ENCODE results near the gene RTN4RL1. TPM values are rescaled to one million over a fixed set of nuclear protein-coding genes. Genes with fewer than 3 reads are reported as not detected.

RTN4RL1 gene
- total RNA-seq, 6 experiments from 2014 or later: 0.54 to 2.6 (median 1.4) TPM

DNA sequence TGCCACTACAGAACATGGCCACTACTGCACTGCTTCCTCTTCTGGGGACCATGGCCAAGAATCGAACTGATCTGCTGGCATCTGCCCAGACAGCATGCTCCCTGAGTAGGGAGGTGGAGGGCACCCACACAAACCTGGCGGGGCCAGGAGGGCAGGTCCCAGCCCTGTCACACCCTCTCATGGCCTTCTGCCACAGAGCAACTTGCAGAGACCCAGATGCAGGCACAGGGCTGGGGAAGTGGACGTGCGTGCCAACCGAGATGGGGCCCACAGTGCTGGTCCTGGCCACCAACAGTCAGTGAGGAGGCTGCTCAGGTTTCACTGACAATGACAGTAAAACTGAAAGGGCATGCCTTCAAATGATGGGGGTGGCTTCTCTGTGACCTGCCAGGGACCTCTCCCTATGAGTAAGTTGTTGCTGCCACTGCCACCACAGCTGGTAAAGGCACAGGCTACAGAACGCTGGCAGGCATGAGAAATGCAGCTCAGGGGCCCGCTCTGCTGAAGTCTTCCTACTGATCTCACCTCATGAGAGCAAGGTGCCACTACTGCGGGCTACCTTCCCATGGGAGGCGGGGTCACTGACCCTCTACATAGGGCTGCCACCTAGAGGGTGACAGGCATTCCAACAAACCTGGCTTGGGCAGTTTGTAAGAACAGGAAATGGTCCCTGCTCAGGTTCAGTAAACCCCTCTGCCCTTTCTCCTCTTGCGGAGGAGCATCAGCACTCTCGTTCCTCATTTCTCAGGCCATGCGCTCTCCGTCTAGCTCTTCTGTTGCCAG, 45.3 kb upstream of the RTN4RL1 start:
- H3K36me3 ChIP-seq: no peaks in the 10 kb centered on the region
- H3K4me3 ChIP-seq: no peak overlapping the region
- peak; percentile 64 to 79 (median 76) for ATAC-seq
- H3K9me3 ChIP-seq: no peaks in the 10 kb centered on the region
- H3K27me3 ChIP-seq: no peaks in the 10 kb centered on the region
- DNase-seq: peak; percentile 84 to 90 (median 89)
- H3K4me1 ChIP-seq: peaks cover 0 to 29% (median 0%) of the 10 kb centered on the region in 4 donors
- 20% methylated on average over 3 of the region's 13 CpGs for WGBS (ENCODE audit: insufficient coverage, low coverage, low lambda C conversion rate, missing lambda C conversion rate)
- intact Hi-C loops (cut with DNase I): no loop called here
- TF ChIP-seq POLR2A (IDR thresholded peaks at IDR 0.05): no peak
- TF ChIP-seq, protein P1, sequence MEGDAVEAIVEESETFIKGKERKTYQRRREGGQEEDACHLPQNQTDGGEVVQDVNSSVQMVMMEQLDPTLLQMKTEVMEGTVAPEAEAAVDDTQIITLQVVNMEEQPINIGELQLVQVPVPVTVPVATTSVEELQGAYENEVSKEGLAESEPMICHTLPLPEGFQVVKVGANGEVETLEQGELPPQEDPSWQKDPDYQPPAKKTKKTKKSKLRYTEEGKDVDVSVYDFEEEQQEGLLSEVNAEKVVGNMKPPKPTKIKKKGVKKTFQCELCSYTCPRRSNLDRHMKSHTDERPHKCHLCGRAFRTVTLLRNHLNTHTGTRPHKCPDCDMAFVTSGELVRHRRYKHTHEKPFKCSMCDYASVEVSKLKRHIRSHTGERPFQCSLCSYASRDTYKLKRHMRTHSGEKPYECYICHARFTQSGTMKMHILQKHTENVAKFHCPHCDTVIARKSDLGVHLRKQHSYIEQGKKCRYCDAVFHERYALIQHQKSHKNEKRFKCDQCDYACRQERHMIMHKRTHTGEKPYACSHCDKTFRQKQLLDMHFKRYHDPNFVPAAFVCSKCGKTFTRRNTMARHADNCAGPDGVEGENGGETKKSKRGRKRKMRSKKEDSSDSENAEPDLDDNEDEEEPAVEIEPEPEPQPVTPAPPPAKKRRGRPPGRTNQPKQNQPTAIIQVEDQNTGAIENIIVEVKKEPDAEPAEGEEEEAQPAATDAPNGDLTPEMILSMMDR (IDR thresholded peaks at IDR 0.05): peak in 2 of 4 donors; percentile 14 to 30
- H3K27ac ChIP-seq: peak overlapping the region; percentile 61 to 72 (median 63)

- no peak for ATAC-seq
- no peaks in the 10 kb centered on the region for H3K9me3 ChIP-seq
- no peaks in the 10 kb centered on the region for H3K27me3 ChIP-seq
- TF ChIP-seq, protein P1 (IDR thresholded peaks at IDR 0.05): no peak
- no peak for TF ChIP-seq POLR2A (IDR thresholded peaks at IDR 0.05)
- intact Hi-C loops (cut with DNase I): no loop called here
- peaks cover 0 to 38% (median 3%) of the 10 kb centered on the region in 4 donors for H3K4me1 ChIP-seq
- no peaks in the 10 kb centered on the region for H3K36me3 ChIP-seq
- H3K4me3 ChIP-seq: no peak overlapping the region
- no peak for DNase-seq
- 96% methylated on average over 3 of the region's 15 CpGs for WGBS (ENCODE audit: insufficient coverage, low coverage, low lambda C conversion rate, missing lambda C conversion rate)
- H3K27ac ChIP-seq: peak overlapping the region in 2 of 3 donors; percentile 21 to 71
These were observed 43.5 kb upstream of the RTN4RL1 start for GRCh38 chr17:2068519-2069051.

GRCh38 chr17:2068031-2068518, 42.9 kb upstream of the RTN4RL1 start:
- WGBS (ENCODE audit: insufficient coverage, low coverage, low lambda C conversion rate, missing lambda C conversion rate): no CpG with 5 or more reads among the region's 6 CpGs
- H3K4me3 ChIP-seq: no peak overlapping the region
- TF ChIP-seq POLR2A (IDR thresholded peaks at IDR 0.05): no peak
- TF ChIP-seq, protein P1 (IDR thresholded peaks at IDR 0.05): no peak
- no peaks in the 10 kb centered on the region for H3K36me3 ChIP-seq
- ATAC-seq (no peak), DNase-seq (no peak)
- intact Hi-C loops (cut with DNase I): no loop called here
- H3K27ac ChIP-seq: peak overlapping the region in 2 of 3 donors; percentile 47 to 71
- H3K4me1 ChIP-seq: peaks cover 0 to 42% (median 3%) of the 10 kb centered on the region in 4 donors
- no peaks in the 10 kb centered on the region for H3K27me3 ChIP-seq
- H3K9me3 ChIP-seq: no peaks in the 10 kb centered on the region

- Histone ChIP-seq H3K27me3 (no peaks in the 10 kb centered on the region), H3K4me1 (peaks cover 0 to 42% (median 3%) of the 10 kb centered on the region in 4 donors)
- intact Hi-C loops (cut with DNase I): no loop called here
These were observed 42.5 kb upstream of the RTN4RL1 start for GRCh38 chr17:2067608-2068024.

More at GRCh38 chr17:2067608-2068024, 42.5 kb upstream of the RTN4RL1 start:
- WGBS (ENCODE audit: insufficient coverage, low coverage, low lambda C conversion rate, missing lambda C conversion rate): no CpG with 5 or more reads among the region's 5 CpGs
- no peaks in the 10 kb centered on the region for H3K36me3 ChIP-seq
- no peak for ATAC-seq
- H3K4me3 ChIP-seq: no peak overlapping the region
- H3K9me3 ChIP-seq: no peaks in the 10 kb centered on the region
- TF ChIP-seq, protein P1 (IDR thresholded peaks at IDR 0.05): no peak
- TF ChIP-seq POLR2A (IDR thresholded peaks at IDR 0.05): no peak
- peak overlapping the region in 2 of 3 donors; percentile 47 to 71 for H3K27ac ChIP-seq
- DNase-seq: no peak

Measured in right lobe of liver (tissue), 6 donors.